ENCODE results near the gene FMO5.

- no peak for TF ChIP-seq CTCF (IDR thresholded peaks at IDR 0.05)
- no peak for TF ChIP-seq POLR2A (IDR thresholded peaks at IDR 0.05)
- no peak for TF ChIP-seq EP300 (IDR thresholded peaks at IDR 0.05)
Measured at GRCh38 chr1:147151244-147151643, 73.9 kb downstream of the FMO5 start.
